ENCODE data around the gene CDKAL1.

GRCh38 chr6:21244897-21245470, 710.7 kb downstream of the CDKAL1 start:
- TF ChIP-seq PRDM10 (CRISPR knock-in tag; IDR thresholded peaks at IDR 0.05; ENCODE audit: low read depth) (no peak), JARID2 (CRISPR knock-in tag; IDR thresholded peaks at IDR 0.05; ENCODE audit: insufficient replicate concordance) (no peak), E2F5 (CRISPR knock-in tag; conservative IDR thresholded peaks at IDR 0.05) (no peak), MAFK (conservative IDR thresholded peaks at IDR 0.05 in 1 of 2, IDR thresholded peaks at IDR 0.05 in 1 of 2; ENCODE audit: low read length in 2 of 2) (no peak), CTCF (CRISPR knock-in tag; IDR thresholded peaks at IDR 0.05) (no peak), ZNF710 (CRISPR knock-in tag; IDR thresholded peaks at IDR 0.05; ENCODE audit: borderline replicate concordance) (no peak), RNF2 (conservative IDR thresholded peaks at IDR 0.05; ENCODE audit: low read depth) (no peak), ZNF580 (CRISPR knock-in tag; IDR thresholded peaks at IDR 0.05; ENCODE audit: borderline replicate concordance, low read depth) (no peak), KDM5A (IDR thresholded peaks at IDR 0.05; ENCODE audit: borderline replicate concordance, low read length) (no peak), RFX5 (IDR thresholded peaks at IDR 0.05; ENCODE audit: low read depth, low read length) (no peak), PBX3 (CRISPR knock-in tag; IDR thresholded peaks at IDR 0.05; ENCODE audit: borderline replicate concordance) (no peak), REST (IDR thresholded peaks at IDR 0.05; ENCODE audit: borderline replicate concordance in 1 of 2, low read depth in 1 of 2, low read length in 2 of 2) (no peak), TMF1 (CRISPR knock-in tag; IDR thresholded peaks at IDR 0.05; ENCODE audit: low read depth) (no peak), RAD21 (CRISPR knock-in tag; IDR thresholded peaks at IDR 0.05) (no peak)
